Urinary bladder (tissue), 4 donors: ENCODE results near the gene HCN2. TPM values are rescaled to one million over a fixed set of nuclear protein-coding genes. Genes with fewer than 3 reads are reported as not detected.
"Not testable (repeated sequence)": the region's sequence is repeated elsewhere in the genome, so short reads cannot be mapped to it uniquely, and the experiment has no call there.

ENCODE experiments used
- DNase-seq: peaks from one replicate; pipeline ENCODE4 v3.0.0-alpha.2; 2015; ENCODE audit errors: extremely low spot score
- H3K27ac ChIP-seq: one replicate; pipeline ENCODE4 v1.5.1; 2013; ENCODE audit warnings: low read depth, mild to moderate bottlenecking, moderate library complexity
- H3K36me3 ChIP-seq: one replicate; pipeline ENCODE4 v1.6.1; 2013; ENCODE audit warnings: mild to moderate bottlenecking, moderate library complexity; ENCODE audit not compliant: insufficient read depth
- H3K4me1 ChIP-seq: one replicate; pipeline ENCODE4 v1.6.1; 2013; ENCODE audit warnings: mild to moderate bottlenecking, moderate library complexity; ENCODE audit not compliant: insufficient read depth
- H3K4me3 ChIP-seq: one replicate; pipeline ENCODE4 v1.5.1; 2013; ENCODE audit warnings: low read depth, low read length
- WGBS: extraction: QIAGEN DNeasy Blood & Tissue Kit; methylation state at CpG from one replicate; pipeline ENCODE4 v1.1.7; 2013; 5-methylcytosine and 5-hydroxymethylcytosine counted together
- polyA plus RNA-seq: library from polyadenylated mRNA; stranded (reverse); fragments of 200-250 nt; gene quantifications from one replicate; pipeline ENCODE4 v1.2.3, GENCODE V29; 2013
- total RNA-seq: library from RNA; depleted of rRNA; stranded (reverse); fragments of >200 nt; gene quantifications from one replicate; pipeline ENCODE4 v1.2.3, GENCODE V29; 2014
- donor health status: healthy with polysubstance abuse.
- donor health status: healthy.

The HCN2 gene
- total and polyA plus RNA-seq, 2 donors: 0.26 to 0.43 TPM

- no peak for DNase-seq
- 84% methylated on average over 16 of the region's 16 CpGs for WGBS
- no peaks in the 10 kb centered on the region for H3K4me1 ChIP-seq
- no peak overlapping the region for H3K4me3 ChIP-seq
- H3K36me3 ChIP-seq: no peaks in the 10 kb centered on the region
- H3K27ac ChIP-seq: no peak overlapping the region
These were observed 6.6 kb downstream of the HCN2 start for GRCh38 chr19:596263-596655.

- H3K27ac ChIP-seq: no peak overlapping the region
- no peak for DNase-seq
- H3K4me1 ChIP-seq: no peaks in the 10 kb centered on the region
- H3K36me3 ChIP-seq: no peaks in the 10 kb centered on the region
- no peak overlapping the region for H3K4me3 ChIP-seq
- WGBS: 78% methylated on average over 18 of the region's 18 CpGs
These were observed 8.0 kb downstream of the HCN2 start for GRCh38 chr19:597406-598315.

GRCh38 chr19:601310-601709, 11.6 kb downstream of the HCN2 start:
- no peaks in the 10 kb centered on the region for H3K4me1 ChIP-seq
- no peaks in the 10 kb centered on the region for H3K36me3 ChIP-seq
- no peak overlapping the region for H3K27ac ChIP-seq
- no peak for DNase-seq
- 88% methylated on average over 28 of the region's 28 CpGs for WGBS
- no peak overlapping the region for H3K4me3 ChIP-seq

DNA sequence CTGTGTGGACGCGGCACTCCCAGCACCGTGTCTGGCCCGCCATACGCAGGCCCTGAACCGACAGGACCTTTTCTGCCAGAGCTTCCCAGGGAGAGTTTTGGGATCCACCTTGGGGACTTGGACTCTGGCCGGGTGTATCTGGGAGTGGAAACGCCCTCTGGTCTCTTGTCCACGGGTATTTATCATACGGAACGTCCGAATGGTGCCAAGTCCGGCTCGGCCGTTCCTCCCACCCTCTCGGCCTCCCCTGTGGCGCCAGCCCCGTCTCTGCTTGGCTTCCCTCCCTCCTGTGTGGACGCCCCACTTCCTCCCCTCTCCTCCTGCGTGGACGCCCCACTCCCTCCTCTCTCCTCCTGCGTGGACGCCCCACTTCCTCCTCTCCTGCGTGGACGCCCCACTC, 12.1 kb downstream of the HCN2 start:
- no peak for DNase-seq
- Histone ChIP-seq H3K36me3 (no peaks in the 10 kb centered on the region), H3K4me1 (no peaks in the 10 kb centered on the region), H3K27ac (no peak overlapping the region), H3K4me3 (no peak overlapping the region)
- 82% methylated on average over 25 of the region's 25 CpGs for WGBS

GRCh38 chr19:602391-603301, 13.0 kb downstream of the HCN2 start:
- Histone ChIP-seq H3K4me3 (no peak overlapping the region), H3K27ac (no peak overlapping the region), H3K4me1 (no peaks in the 10 kb centered on the region), H3K36me3 (no peaks in the 10 kb centered on the region)
- WGBS: 86% methylated on average over 35 of the region's 35 CpGs
- no peak for DNase-seq

DNA sequence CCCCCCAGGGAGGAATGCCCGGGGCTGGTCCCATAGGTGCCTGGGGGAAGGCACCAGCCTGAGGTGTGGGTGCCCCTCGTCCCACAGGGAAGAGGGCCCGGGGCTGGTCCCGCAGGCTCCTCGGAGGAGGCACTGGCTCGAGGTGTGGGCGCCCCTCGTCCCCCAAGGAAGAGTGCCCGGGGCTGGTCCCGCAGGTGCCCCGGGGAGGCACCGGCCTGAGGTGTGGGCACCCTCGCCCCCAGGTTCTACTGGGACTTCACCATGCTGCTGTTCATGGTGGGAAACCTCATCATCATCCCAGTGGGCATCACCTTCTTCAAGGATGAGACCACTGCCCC, 13.6 kb downstream of the HCN2 start:
- H3K4me3 ChIP-seq, H3K4me1 ChIP-seq, DNase-seq, H3K27ac ChIP-seq, H3K36me3 ChIP-seq: not testable (repeated sequence)
- WGBS: 93% methylated on average over 13 of the region's 13 CpGs

GRCh38 chr19:603779-604178, 14.1 kb downstream of the HCN2 start:
- H3K36me3 ChIP-seq, DNase-seq, H3K4me1 ChIP-seq, H3K27ac ChIP-seq, H3K4me3 ChIP-seq: not testable (repeated sequence)
- 89% methylated on average over 20 of the region's 20 CpGs for WGBS

DNA sequence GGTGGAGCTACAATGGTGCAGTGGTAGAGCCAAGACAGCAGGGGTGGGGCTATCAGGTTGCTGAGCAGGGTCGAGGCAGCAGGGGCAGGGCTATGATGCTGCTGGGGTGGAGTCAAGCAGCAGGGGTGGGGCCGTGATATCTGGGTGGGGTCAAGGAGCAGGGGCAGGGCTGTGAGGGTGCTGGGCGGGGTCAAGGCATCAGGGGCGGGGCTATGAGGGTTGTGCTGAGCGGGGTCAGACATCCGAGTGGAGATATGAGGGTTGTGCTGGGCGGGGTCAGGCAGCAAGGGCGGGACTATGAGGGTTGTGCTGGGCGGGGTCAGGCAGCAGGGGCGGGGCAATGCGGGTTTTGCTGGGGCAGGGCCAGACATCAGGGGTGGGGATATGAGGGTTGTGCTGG, 14.7 kb downstream of the HCN2 start:
- 94% methylated on average over 11 of the region's 11 CpGs for WGBS
- DNase-seq: no peak
- H3K4me3 ChIP-seq: no peak overlapping the region

GRCh38 chr19:605061-605971, 15.6 kb downstream of the HCN2 start:
- not testable (repeated sequence) for H3K27ac ChIP-seq, DNase-seq, H3K4me1 ChIP-seq, H3K4me3 ChIP-seq, H3K36me3 ChIP-seq
- WGBS: 85% methylated on average over 31 of the region's 34 CpGs

More for the DNA sequence above, 14.7 kb downstream of the HCN2 start:
- no peak overlapping the region for H3K27ac ChIP-seq
- H3K4me1 ChIP-seq: no peaks in the 10 kb centered on the region
- no peaks in the 10 kb centered on the region for H3K36me3 ChIP-seq

DNA sequence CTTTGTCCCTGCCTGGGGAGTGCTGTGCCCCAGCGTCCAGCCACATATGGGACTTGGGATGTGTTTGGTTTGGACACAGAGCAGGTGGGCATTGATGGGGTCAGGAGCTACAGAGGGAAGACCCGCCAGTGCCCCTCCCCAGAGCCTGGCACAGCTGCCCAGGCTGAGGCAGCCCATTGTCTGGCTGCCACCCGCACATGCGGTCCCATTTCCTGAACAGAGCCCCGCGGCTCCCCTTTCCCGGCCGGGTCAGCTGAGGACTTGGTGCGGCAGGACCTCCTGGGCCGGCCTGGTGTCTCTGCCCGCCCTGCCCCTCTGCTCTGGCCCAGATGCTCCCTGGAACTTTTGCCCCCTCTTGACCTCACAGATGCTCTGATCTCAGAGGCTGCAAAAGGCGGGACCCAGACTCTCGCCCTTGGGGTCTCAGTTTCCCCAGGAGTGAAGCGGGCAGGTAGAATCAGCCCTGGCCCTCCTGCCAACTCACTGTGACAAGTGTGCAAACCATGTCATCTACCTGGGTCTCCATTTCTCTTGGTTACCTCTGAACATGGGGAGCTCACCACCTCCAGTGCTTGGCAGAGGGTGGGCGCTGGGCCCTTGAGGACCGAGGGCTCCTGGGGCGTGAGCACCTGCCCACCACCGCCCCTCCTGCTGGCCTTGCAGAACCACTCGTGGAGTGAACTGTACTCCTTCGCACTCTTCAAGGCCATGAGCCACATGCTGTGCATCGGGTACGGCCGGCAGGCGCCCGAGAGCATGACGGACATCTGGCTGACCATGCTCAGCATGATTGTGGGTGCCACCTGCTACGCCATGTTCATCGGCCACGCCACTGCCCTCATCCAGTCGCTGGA, 17.8 kb downstream of the HCN2 start:
- Histone ChIP-seq H3K36me3 (no peaks in the 10 kb centered on the region), H3K27ac (no peak overlapping the region), H3K4me3 (no peak overlapping the region), H3K4me1 (no peaks in the 10 kb centered on the region)
- DNase-seq: no peak
- WGBS: 89% methylated on average over 30 of the region's 30 CpGs

DNA sequence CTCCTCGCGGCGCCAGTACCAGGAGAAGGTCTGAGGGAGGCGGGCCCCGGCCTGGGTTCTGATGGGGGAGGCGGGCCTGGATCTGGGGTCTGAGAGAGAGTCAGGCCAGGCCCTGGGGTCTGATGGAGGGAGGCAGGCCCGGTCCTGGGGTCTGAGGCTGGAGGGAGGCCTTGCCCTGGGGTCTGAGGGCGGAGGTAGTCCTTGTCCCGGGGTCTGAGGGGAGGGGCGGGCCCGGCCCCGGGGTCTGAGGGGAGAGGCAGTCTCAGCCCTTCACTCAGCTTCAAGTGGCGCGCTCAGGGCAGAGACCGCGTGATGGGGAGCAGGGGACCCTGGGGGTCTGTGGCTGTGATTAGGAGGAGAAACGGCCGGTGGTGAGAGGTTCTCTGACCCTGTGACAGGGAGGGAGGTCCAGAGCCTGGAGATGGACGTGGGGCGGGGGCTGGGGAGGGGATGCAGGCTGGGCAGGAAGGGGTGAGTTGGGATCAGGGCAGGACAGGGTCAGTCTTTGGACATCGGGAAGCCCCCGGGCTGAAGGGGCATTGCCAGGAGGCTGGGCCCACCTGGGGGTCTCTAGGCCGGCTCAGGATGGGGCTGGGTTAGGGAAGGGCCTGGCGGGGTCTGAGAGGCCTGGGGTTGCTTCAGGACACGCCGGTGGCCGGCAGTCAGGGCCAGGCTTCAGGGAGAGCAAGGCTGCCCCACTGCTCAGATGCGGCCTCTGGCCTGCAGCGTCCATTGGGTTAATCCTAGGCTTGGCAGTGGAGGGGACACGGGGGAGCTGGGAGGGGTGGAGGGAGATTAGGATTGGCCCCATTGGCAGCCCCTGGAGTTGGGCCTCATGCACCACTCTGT, 18.7 kb downstream of the HCN2 start:
- no peak overlapping the region for H3K27ac ChIP-seq
- no peak for DNase-seq
- 81% methylated on average over 30 of the region's 30 CpGs for WGBS

GRCh38 chr19:609004-609346, 19.3 kb downstream of the HCN2 start:
- Histone ChIP-seq H3K36me3 (no peaks in the 10 kb centered on the region), H3K4me1 (no peaks in the 10 kb centered on the region), H3K27ac (no peak overlapping the region), H3K4me3 (no peak overlapping the region)
- 68% methylated on average over 22 of the region's 22 CpGs for WGBS
- no peak for DNase-seq

More for the DNA sequence above, 18.7 kb downstream of the HCN2 start:
- no peaks in the 10 kb centered on the region for H3K4me1 ChIP-seq
- H3K36me3 ChIP-seq: no peaks in the 10 kb centered on the region
- H3K4me3 ChIP-seq: no peak overlapping the region
